A673 (cell line): ENCODE measurements around the gene TMEM8B. TPM values are rescaled to one million over a fixed set of nuclear protein-coding genes. Genes with fewer than 3 reads are reported as not detected.

Experiments used
- BruUV-seq: library from RNA; stranded (reverse); fragments of 400-500 nt; replicated peaks from 2 replicates; lab custom pipeline; 2021; lab: Mats Ljungman, UMichigan
- CTCF ChIA-PET: fragments of 300-600 bp; sonication (Branson Sonifier 250); formaldehyde crosslinking; loops from one replicate; lab custom pipeline; 2022; ENCODE audit warnings: antibody characterized with exemption; lab: Charles Lee
- POLR2A ChIA-PET: fragments of 300-600 bp; sonication (Branson Sonifier 250); formaldehyde crosslinking; loops from one replicate; lab custom pipeline; 2022; ENCODE audit warnings: antibody characterized with exemption; ENCODE audit not compliant: low non-redundant PET; lab: Charles Lee
- DNase-seq: peaks from one replicate; pipeline ENCODE4 v3.0.0-alpha.2; 2015; ENCODE audit warnings: low spot score
- H3K27ac ChIP-seq: fragments of 200-600 bp; sonication (generic); 2 replicates; pipeline ENCODE4 v1.5.1; 2016; ENCODE audit warnings: mixed run types, low read depth, mild to moderate bottlenecking, mixed read lengths, antibody characterized with exemption, low read length; ENCODE audit not compliant: poor library complexity, severe bottlenecking
- H3K27me3 ChIP-seq: fragments of 200-600 bp; sonication (generic); replicated peaks from 2 replicates; pipeline ENCODE4 v1.6.1; 2017; ENCODE audit warnings: mixed run types, low read depth, mild to moderate bottlenecking, mixed read lengths, antibody characterized with exemption, low read length; ENCODE audit not compliant: insufficient read depth, poor library complexity
- H3K36me3 ChIP-seq: fragments of 200-600 bp; sonication (generic); 2 replicates; pipeline ENCODE4 v1.6.1; 2016; ENCODE audit warnings: mixed run types, mild to moderate bottlenecking, mixed read lengths, antibody characterized with exemption, low read length; ENCODE audit not compliant: insufficient read depth, poor library complexity, severe bottlenecking
- H3K4me1 ChIP-seq: fragments of 200-600 bp; sonication (generic); 2 replicates; pipeline ENCODE4 v1.6.1; 2017; ENCODE audit warnings: mixed run types, mild to moderate bottlenecking, mixed read lengths, antibody characterized with exemption, low read length; ENCODE audit not compliant: insufficient read depth, poor library complexity, severe bottlenecking
- H3K4me3 ChIP-seq: fragments of 200-600 bp; sonication (generic); 2 replicates; pipeline ENCODE4 v1.5.1; 2016; ENCODE audit warnings: low read depth, mixed run types, mild to moderate bottlenecking, mixed read lengths, low read length; ENCODE audit not compliant: poor library complexity, severe bottlenecking
- H3K9me3 ChIP-seq: fragments of 200-600 bp; sonication (generic); 2 replicates; pipeline ENCODE4 v1.6.1; 2016; ENCODE audit warnings: mixed run types, low read depth, mild to moderate bottlenecking, mixed read lengths, antibody characterized with exemption, low read length; ENCODE audit not compliant: poor library complexity, severe bottlenecking
- CTCF ChIP-seq: fragments of 300-800, 200-600 bp; sonication (generic); conservative IDR thresholded peaks from 2 replicates; pipeline ENCODE4 v1.5.1; 2017; ENCODE audit warnings: low read depth, mild to moderate bottlenecking, antibody characterized with exemption, low read length, moderate library complexity, mixed read lengths
- EZH2 ChIP-seq: fragments of 200-600 bp; sonication (generic); IDR thresholded peaks from 2 replicates; pipeline ENCODE4 v1.6.1; 2017; ENCODE audit warnings: borderline replicate concordance, low read depth, mild to moderate bottlenecking, mixed read lengths, antibody characterized with exemption, low read length; ENCODE audit not compliant: poor library complexity, severe bottlenecking
- intact Hi-C: fragments of 100-400 bp; cut with micrococcal nuclease; formaldehyde crosslinking; loops from one replicate; pipeline ENCODE4 v1.10.0; 2022; ENCODE audit not compliant: unreplicated experiment
- total RNA-seq: library from RNA; stranded (reverse); gene quantifications from 2 replicates; pipeline ENCODE4 v1.2.3, GENCODE V29; 2021

TMEM8B gene
- total RNA-seq, 1 experiment from 2014 or later = 6.9 TPM

GRCh38 chr9:35829764-35830096 lies 702 bp downstream of the TMEM8B start:
- peak overlapping the region; percentile 61 for H3K4me3 ChIP-seq
- H3K4me1 ChIP-seq = peaks cover 9% of the 10 kb centered on the region
- no TSS peak for BruUV-seq
- POLR2A ChIA-PET = no interaction called here
- no peaks in the 10 kb centered on the region for H3K36me3 ChIP-seq
- intact Hi-C loops = loop anchor here (5.0 kb wide), 1 partner anchor 53 kb away; no protein-coding TSS in a partner anchor
- H3K9me3 ChIP-seq = no peaks in the 10 kb centered on the region
- H3K27ac ChIP-seq = peak overlapping the region; percentile 63
- no peak for TF ChIP-seq CTCF
- no peak for TF ChIP-seq EZH2
- DNase-seq = no peak
- CTCF ChIA-PET = no interaction called here
- no peaks in the 10 kb centered on the region for H3K27me3 ChIP-seq

GRCh38 chr9:35831040-35831439 lies 2.0 kb downstream of the TMEM8B start:
- POLR2A ChIA-PET = no interaction called here
- CTCF ChIA-PET = no interaction called here
- no TSS peak for BruUV-seq

GRCh38 chr9:35832814-35833213 lies 3.8 kb downstream of the TMEM8B start:
- H3K9me3 ChIP-seq = no peaks in the 10 kb centered on the region
- no peaks in the 10 kb centered on the region for H3K36me3 ChIP-seq
- CTCF ChIA-PET = no interaction called here
- no peak overlapping the region for H3K27ac ChIP-seq
- peaks cover 9% of the 10 kb centered on the region for H3K4me1 ChIP-seq
- intact Hi-C loops = no loop called here
- POLR2A ChIA-PET = no interaction called here
- TF ChIP-seq CTCF (no peak), EZH2 (no peak)
- BruUV-seq = no TSS peak
- H3K4me3 ChIP-seq = no peak overlapping the region
- H3K27me3 ChIP-seq = no peaks in the 10 kb centered on the region
- no peak for DNase-seq

More at GRCh38 chr9:35831040-35831439, 2.0 kb downstream of the TMEM8B start:
- intact Hi-C loops = no loop called here
- no peaks in the 10 kb centered on the region for H3K36me3 ChIP-seq
- TF ChIP-seq EZH2 (no peak), CTCF (no peak)
- no peak overlapping the region for H3K27ac ChIP-seq
- H3K4me3 ChIP-seq = no peak overlapping the region
- no peak for DNase-seq
- no peaks in the 10 kb centered on the region for H3K27me3 ChIP-seq
- no peaks in the 10 kb centered on the region for H3K9me3 ChIP-seq
- H3K4me1 ChIP-seq = peaks cover 9% of the 10 kb centered on the region
